ENCODE data around the gene CAMK2A. TPM values are rescaled to one million over a fixed set of nuclear protein-coding genes. Genes with fewer than 3 reads are reported as not detected.

Gene CAMK2A
- polyA plus RNA-seq, 2 of the 4 experiments (the other 2 are of a cell fraction) = 0.09 to 0.93 TPM

DNA sequence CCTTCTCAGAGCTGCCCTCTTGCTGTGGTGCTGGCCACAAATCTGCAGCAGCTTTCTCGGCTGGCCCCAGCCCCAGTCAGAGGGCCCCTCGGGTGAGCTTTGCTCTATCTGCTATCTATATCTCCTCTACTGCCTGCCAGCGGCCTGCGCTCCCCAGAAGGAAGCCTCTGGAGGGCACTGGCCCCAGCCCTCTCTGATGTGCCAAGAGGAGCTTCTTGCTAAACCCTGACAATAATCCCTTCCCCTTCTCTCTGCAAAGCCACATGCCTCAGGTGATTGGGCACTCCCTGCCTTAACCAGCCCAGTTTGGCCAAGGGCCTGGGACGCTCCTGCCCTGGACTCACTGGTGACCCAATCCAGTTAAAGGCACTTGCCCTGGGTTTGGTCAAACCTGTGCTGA is 42.7 kb downstream of the CAMK2A start:
- Histone ChIP-seq H3K4me3 (no peak overlapping the region), H3K4me2 (no peak overlapping the region), H3K9me3 (no peaks in the 10 kb centered on the region), H3K4me1 (no peaks in the 10 kb centered on the region), H3K27ac (no peak overlapping the region)
- no peak for TF ChIP-seq NFE2L2 (conservative IDR thresholded peaks at IDR 0.05; ENCODE audit: low read length)
- TF ChIP-seq RARB (CRISPR knock-in tag; IDR thresholded peaks at IDR 0.05) = no peak
- no peak for ATAC-seq
- WGBS (ENCODE audit: missing lambda C conversion rate) = 65% methylated on average over 4 of the region's 5 CpGs
- ChIA-PET CTCF (interaction anchor here (1.0 to 2.4 kb wide), 8 partner anchors 11 to 104 kb away, joined by 3 to 10 read pairs (median 4); partner anchors contain the start of gene ARSI), POLR2A (no interaction called here)
- no peak for FAIRE-seq
- no peak for DNase-seq (ENCODE audit: low read depth in 1 of 2, low spot score in 1 of 2)

DNA sequence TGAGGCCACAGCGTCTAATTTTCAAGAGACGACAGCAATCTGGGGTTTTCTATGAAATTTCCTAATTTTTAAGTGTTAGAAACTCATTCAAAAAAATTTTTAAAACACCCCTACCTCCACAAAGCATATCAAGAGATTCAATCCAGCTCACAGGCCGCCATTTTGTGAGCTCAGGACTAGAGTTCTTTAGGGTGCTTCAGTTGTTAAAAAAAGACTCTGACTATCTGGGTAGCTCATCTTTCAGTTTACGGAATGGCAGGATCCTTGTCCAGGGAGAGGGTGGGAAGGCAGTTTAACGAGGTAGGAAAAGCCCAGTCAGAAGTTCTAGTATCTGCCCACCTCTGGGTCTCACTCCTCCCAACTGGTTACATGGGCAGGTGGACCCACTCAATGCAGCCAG is 43.1 kb downstream of the CAMK2A start:
- no peak for FAIRE-seq
- no peak overlapping the region for H3K4me3 ChIP-seq
- DNase-seq (ENCODE audit: low read depth in 1 of 2, low spot score in 1 of 2) = no peak
- no peak overlapping the region for H3K4me2 ChIP-seq
- H3K4me1 ChIP-seq = no peaks in the 10 kb centered on the region
- no peak for ATAC-seq
- no peak overlapping the region for H3K27ac ChIP-seq
- no peaks in the 10 kb centered on the region for H3K9me3 ChIP-seq
- CTCF ChIA-PET = interaction anchor here (1.1 to 2.4 kb wide), 7 partner anchors 11 to 104 kb away, joined by 3 to 10 read pairs (median 4); no protein-coding TSS in a partner anchor
- 70% methylated on average over 5 of the region's 5 CpGs for WGBS (ENCODE audit: missing lambda C conversion rate)
- POLR2A ChIA-PET = no interaction called here
- TF ChIP-seq RCOR1 (IDR thresholded peaks at IDR 0.05; ENCODE audit: low read depth, low read length) = no peak
- no peak for TF ChIP-seq MYC (IDR thresholded peaks at IDR 0.05; ENCODE audit: borderline replicate concordance, low read length)
- no peak for TF ChIP-seq CBX2 (IDR thresholded peaks at IDR 0.05; ENCODE audit: borderline replicate concordance, low read depth)
- TF ChIP-seq CBX8 (IDR thresholded peaks at IDR 0.05) = no peak
- TF ChIP-seq FOSL2 (IDR thresholded peaks at IDR 0.05) = no peak
- no peak for TF ChIP-seq FOSL2 (CRISPR knock-in tag; IDR thresholded peaks at IDR 0.05)
- no peak for TF ChIP-seq ZFP36 (IDR thresholded peaks at IDR 0.05; ENCODE audit: borderline replicate concordance, partially characterized antibody)
- no peak for TF ChIP-seq ZSCAN20 (CRISPR knock-in tag; IDR thresholded peaks at IDR 0.05)
- TF ChIP-seq, protein P1, sequence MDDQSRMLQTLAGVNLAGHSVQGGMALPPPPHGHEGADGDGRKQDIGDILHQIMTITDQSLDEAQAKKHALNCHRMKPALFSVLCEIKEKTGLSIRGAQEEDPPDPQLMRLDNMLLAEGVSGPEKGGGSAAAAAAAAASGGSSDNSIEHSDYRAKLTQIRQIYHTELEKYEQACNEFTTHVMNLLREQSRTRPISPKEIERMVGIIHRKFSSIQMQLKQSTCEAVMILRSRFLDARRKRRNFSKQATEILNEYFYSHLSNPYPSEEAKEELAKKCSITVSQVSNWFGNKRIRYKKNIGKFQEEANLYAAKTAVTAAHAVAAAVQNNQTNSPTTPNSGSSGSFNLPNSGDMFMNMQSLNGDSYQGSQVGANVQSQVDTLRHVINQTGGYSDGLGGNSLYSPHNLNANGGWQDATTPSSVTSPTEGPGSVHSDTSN (IDR thresholded peaks at IDR 0.05) = no peak
- no peak for TF ChIP-seq HEYL (CRISPR knock-in tag; IDR thresholded peaks at IDR 0.05)
- TF ChIP-seq, protein P2, sequence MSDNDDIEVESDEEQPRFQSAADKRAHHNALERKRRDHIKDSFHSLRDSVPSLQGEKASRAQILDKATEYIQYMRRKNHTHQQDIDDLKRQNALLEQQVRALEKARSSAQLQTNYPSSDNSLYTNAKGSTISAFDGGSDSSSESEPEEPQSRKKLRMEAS (IDR thresholded peaks at IDR 0.05) = no peak
- no peak for TF ChIP-seq TP53 (CRISPR knock-in tag; IDR thresholded peaks at IDR 0.05)
- TF ChIP-seq, protein P3, sequence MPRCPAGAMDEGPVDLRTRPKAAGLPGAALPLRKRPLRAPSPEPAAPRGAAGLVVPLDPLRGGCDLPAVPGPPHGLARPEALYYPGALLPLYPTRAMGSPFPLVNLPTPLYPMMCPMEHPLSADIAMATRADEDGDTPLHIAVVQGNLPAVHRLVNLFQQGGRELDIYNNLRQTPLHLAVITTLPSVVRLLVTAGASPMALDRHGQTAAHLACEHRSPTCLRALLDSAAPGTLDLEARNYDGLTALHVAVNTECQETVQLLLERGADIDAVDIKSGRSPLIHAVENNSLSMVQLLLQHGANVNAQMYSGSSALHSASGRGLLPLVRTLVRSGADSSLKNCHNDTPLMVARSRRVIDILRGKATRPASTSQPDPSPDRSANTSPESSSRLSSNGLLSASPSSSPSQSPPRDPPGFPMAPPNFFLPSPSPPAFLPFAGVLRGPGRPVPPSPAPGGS (IDR thresholded peaks at IDR 0.05) = no peak
- TF ChIP-seq FOXS1 (CRISPR knock-in tag; IDR thresholded peaks at IDR 0.05) = no peak
- TF ChIP-seq, protein P4, sequence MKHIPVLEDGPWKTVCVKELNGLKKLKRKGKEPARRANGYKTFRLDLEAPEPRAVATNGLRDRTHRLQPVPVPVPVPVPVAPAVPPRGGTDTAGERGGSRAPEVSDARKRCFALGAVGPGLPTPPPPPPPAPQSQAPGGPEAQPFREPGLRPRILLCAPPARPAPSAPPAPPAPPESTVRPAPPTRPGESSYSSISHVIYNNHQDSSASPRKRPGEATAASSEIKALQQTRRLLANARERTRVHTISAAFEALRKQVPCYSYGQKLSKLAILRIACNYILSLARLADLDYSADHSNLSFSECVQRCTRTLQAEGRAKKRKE (CRISPR knock-in tag; IDR thresholded peaks at IDR 0.05; ENCODE audit: low read depth) = no peak
- TF ChIP-seq, protein P5, sequence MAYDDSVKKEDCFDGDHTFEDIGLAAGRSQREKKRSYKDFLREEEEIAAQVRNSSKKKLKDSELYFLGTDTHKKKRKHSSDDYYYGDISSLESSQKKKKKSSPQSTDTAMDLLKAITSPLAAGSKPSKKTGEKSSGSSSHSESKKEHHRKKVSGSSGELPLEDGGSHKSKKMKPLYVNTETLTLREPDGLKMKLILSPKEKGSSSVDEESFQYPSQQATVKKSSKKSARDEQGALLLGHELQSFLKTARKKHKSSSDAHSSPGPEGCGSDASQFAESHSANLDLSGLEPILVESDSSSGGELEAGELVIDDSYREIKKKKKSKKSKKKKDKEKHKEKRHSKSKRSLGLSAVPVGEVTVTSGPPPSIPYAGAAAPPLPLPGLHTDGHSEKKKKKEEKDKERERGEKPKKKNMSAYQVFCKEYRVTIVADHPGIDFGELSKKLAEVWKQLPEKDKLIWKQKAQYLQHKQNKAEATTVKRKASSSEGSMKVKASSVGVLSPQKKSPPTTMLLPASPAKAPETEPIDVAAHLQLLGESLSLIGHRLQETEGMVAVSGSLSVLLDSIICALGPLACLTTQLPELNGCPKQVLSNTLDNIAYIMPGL (CRISPR knock-in tag; IDR thresholded peaks at IDR 0.05; ENCODE audit: borderline replicate concordance) = no peak
- TF ChIP-seq SREBF2 (IDR thresholded peaks at IDR 0.05) = no peak
- TF ChIP-seq HOXA7 (CRISPR knock-in tag; IDR thresholded peaks at IDR 0.05) = no peak
- TF ChIP-seq, protein P6, sequence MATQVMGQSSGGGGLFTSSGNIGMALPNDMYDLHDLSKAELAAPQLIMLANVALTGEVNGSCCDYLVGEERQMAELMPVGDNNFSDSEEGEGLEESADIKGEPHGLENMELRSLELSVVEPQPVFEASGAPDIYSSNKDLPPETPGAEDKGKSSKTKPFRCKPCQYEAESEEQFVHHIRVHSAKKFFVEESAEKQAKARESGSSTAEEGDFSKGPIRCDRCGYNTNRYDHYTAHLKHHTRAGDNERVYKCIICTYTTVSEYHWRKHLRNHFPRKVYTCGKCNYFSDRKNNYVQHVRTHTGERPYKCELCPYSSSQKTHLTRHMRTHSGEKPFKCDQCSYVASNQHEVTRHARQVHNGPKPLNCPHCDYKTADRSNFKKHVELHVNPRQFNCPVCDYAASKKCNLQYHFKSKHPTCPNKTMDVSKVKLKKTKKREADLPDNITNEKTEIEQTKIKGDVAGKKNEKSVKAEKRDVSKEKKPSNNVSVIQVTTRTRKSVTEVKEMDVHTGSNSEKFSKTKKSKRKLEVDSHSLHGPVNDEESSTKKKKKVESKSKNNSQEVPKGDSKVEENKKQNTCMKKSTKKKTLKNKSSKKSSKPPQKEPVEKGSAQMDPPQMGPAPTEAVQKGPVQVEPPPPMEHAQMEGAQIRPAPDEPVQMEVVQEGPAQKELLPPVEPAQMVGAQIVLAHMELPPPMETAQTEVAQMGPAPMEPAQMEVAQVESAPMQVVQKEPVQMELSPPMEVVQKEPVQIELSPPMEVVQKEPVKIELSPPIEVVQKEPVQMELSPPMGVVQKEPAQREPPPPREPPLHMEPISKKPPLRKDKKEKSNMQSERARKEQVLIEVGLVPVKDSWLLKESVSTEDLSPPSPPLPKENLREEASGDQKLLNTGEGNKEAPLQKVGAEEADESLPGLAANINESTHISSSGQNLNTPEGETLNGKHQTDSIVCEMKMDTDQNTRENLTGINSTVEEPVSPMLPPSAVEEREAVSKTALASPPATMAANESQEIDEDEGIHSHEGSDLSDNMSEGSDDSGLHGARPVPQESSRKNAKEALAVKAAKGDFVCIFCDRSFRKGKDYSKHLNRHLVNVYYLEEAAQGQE (IDR thresholded peaks at IDR 0.05) = no peak
- no peak for TF ChIP-seq HOXB5 (CRISPR knock-in tag; IDR thresholded peaks at IDR 0.05)
- TF ChIP-seq HOXB13 (CRISPR knock-in tag; IDR thresholded peaks at IDR 0.05; ENCODE audit: low read depth) = no peak

All from A549 (cell line).